ENCODE data around the gene NMUR2.

The NMUR2 gene

DNA sequence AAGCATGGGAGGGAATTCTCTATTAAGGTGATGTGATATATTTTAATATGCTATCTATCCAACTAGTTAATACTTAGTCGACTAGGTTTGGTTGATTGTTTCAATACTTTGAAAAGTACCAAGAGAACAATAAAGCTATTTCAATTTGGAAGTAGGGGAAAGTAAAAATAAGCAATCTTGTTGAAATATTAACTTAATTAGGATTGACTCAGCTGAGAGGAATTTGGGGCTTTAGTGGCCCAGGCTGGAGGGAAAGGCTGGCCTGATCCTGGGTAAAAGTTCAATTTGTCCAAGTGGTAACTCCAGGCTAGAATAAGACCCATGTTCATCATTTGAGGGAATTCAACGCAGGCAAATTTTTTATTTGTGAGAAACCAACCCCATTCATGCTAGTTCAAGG lies 48.6 kb downstream of the NMUR2 start:
- H3K4me1 ChIP-seq, result no peaks in the 10 kb centered on the region
- H3K4me3 ChIP-seq, result no peak overlapping the region
- in situ Hi-C loops (cut with MboI; ENCODE audit: low sequenced_read_pairs), result no loop called here
- H3K9me3 ChIP-seq, result no peaks in the 10 kb centered on the region
- no peaks in the 10 kb centered on the region; the same call in 1 of the 2 replicates for H3K27me3 ChIP-seq (ENCODE audit: low read depth)
- no peaks in the 10 kb centered on the region for H3K36me3 ChIP-seq (replicated peaks)
- no peak for DNase-seq (ENCODE audit: low spot score in 2 of 2)

- H3K4me1 ChIP-seq, result no peaks in the 10 kb centered on the region
- no peaks in the 10 kb centered on the region; the same call in 1 of the 2 replicates for H3K27me3 ChIP-seq (ENCODE audit: low read depth)
- no peak for DNase-seq (ENCODE audit: low spot score in 2 of 2)
- no peak overlapping the region for H3K4me3 ChIP-seq
- in situ Hi-C loops (cut with MboI; ENCODE audit: low sequenced_read_pairs), result no loop called here
- no peaks in the 10 kb centered on the region for H3K9me3 ChIP-seq
- H3K36me3 ChIP-seq (replicated peaks), result no peaks in the 10 kb centered on the region
These were observed 50.0 kb downstream of the NMUR2 start for GRCh38 chr5:152355061-152355460.

DNA sequence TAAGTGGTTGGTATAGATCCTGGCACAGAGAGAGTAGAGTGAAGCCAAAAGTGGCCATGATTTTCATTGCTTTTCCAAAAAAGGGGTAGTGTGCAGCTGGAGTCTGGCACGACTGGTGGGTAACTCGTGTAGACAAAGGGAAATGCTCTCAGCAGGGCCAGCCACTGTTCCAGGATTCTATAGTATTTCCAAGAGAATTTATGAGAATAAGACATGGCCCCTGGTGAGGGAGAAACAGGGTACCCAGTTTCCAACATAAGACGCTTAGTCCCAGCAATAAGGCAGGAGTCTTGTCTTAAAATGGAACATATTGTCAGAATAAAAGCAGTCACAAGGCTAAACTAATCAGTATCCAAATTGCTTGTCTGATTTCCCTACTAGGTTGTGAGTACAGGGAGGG lies 52.1 kb downstream of the NMUR2 start:
- H3K9me3 ChIP-seq, result no peaks in the 10 kb centered on the region
- no peaks in the 10 kb centered on the region; the same call in 1 of the 2 replicates for H3K27me3 ChIP-seq (ENCODE audit: low read depth)
- no peaks in the 10 kb centered on the region for H3K36me3 ChIP-seq (replicated peaks)
- DNase-seq (ENCODE audit: low spot score in 2 of 2), result no peak
- no peaks in the 10 kb centered on the region for H3K4me1 ChIP-seq
- no peak overlapping the region for H3K4me3 ChIP-seq
- in situ Hi-C loops (cut with MboI; ENCODE audit: low sequenced_read_pairs), result no loop called here

GRCh38 chr5:152349683-152350526 lies 55.2 kb downstream of the NMUR2 start:
- H3K27me3 ChIP-seq (ENCODE audit: low read depth), result no peaks in the 10 kb centered on the region
- H3K4me1 ChIP-seq, result no peaks in the 10 kb centered on the region
- no peak overlapping the region for H3K4me3 ChIP-seq
- in situ Hi-C loops (cut with MboI; ENCODE audit: low sequenced_read_pairs), result no loop called here
- DNase-seq (ENCODE audit: low spot score in 2 of 2), result peak in 1 of 2 experiments; percentile 54
- no peaks in the 10 kb centered on the region for H3K36me3 ChIP-seq (replicated peaks)
- H3K9me3 ChIP-seq, result no peaks in the 10 kb centered on the region
